GM21360 (cell line): ENCODE data around the gene GPR141.

Experiments used
- ATAC-seq: cut with Tn5 transposase; IDR thresholded peaks from one replicate; pipeline ENCODE4 v1.9.1; 2021; ENCODE audit warnings: mild to moderate bottlenecking, moderate library complexity; ENCODE audit not compliant: unreplicated experiment

GPR141 gene

GRCh38 chr7:37683246-37684120 lies at the start of gene GPR141:
TSS of gene GPR141 (plus strand) at chr7:37683766. CDS start at chr7:37740394, 56,628 bp downstream.
- peak; percentile 89 for ATAC-seq

- ATAC-seq = no peak
Observed at GRCh38 chr7:37635346-37635745, 48.2 kb upstream of the GPR141 start.

- ATAC-seq = no peak
Observed at GRCh38 chr7:37642028-37642540, 41.5 kb upstream of the GPR141 start.

GRCh38 chr7:37643876-37644275 lies 39.7 kb upstream of the GPR141 start:
- ATAC-seq = no peak

GRCh38 chr7:37645282-37646050 lies 38.1 kb upstream of the GPR141 start:
- no peak for ATAC-seq

GRCh38 chr7:37656913-37657530 lies 26.5 kb upstream of the GPR141 start:
- ATAC-seq = peak; percentile 59

GRCh38 chr7:37657816-37658215 lies 25.8 kb upstream of the GPR141 start:
- no peak for ATAC-seq

GRCh38 chr7:37659971-37660565 lies 23.5 kb upstream of the GPR141 start:
- ATAC-seq = no peak

- ATAC-seq = no peak
Observed at GRCh38 chr7:37660614-37661013, 23.0 kb upstream of the GPR141 start.

GRCh38 chr7:37663693-37664092 lies 19.9 kb upstream of the GPR141 start:
- ATAC-seq = no peak

- no peak for ATAC-seq
Observed at GRCh38 chr7:37665352-37666022, 18.1 kb upstream of the GPR141 start.

GRCh38 chr7:37666026-37666799 lies 17.4 kb upstream of the GPR141 start:
- no peak for ATAC-seq

- no peak for ATAC-seq
Observed at GRCh38 chr7:37669818-37670217, 13.7 kb upstream of the GPR141 start.

GRCh38 chr7:37670436-37670835 lies 13.1 kb upstream of the GPR141 start:
- ATAC-seq = no peak

GRCh38 chr7:37671876-37672275 lies 11.7 kb upstream of the GPR141 start:
- ATAC-seq = no peak

GRCh38 chr7:37672926-37673325 lies 10.6 kb upstream of the GPR141 start:
- ATAC-seq = no peak

- no peak for ATAC-seq
Observed at GRCh38 chr7:37673523-37673922, 10.0 kb upstream of the GPR141 start.

- ATAC-seq = no peak
Observed at GRCh38 chr7:37674531-37674930, 9.0 kb upstream of the GPR141 start.

- ATAC-seq = no peak
Observed at GRCh38 chr7:37675749-37676148, 7.8 kb upstream of the GPR141 start.

- no peak for ATAC-seq
Observed at GRCh38 chr7:37684927-37685326, 1.4 kb downstream of the GPR141 start.
